NB4 (cell line): ENCODE results near the gene DPP8.

Experiments used
- CTCF ChIP-seq: IDR thresholded peaks from one replicate; pipeline ENCODE4 v1.5.1; 2012; ENCODE audit warnings: low read depth, low read length
- MAX ChIP-seq: IDR thresholded peaks from 2 replicates; pipeline ENCODE4 v1.6.1; 2011; ENCODE audit warnings: low read depth, low read length
- MYC ChIP-seq: IDR thresholded peaks from 2 replicates; pipeline ENCODE4 v1.6.1; 2011; ENCODE audit warnings: low read depth, low read length
- POLR2A ChIP-seq: IDR thresholded peaks from 2 replicates; pipeline ENCODE4 v1.6.1; 2011; ENCODE audit warnings: mild to moderate bottlenecking; ENCODE audit not compliant: insufficient read length; ENCODE audit errors: extremely low read depth

- TF ChIP-seq CTCF (no peak), MAX (no peak), POLR2A (no peak), MYC (no peak)
Observed at GRCh38 chr15:65535192-65535591, 17.7 kb upstream of the DPP8 start.
